ENCODE results near the gene TRA2B.

- TF ChIP-seq CTCF (IDR thresholded peaks at IDR 0.05): no peak
- peak in 1 of 2 donors; percentile 37 for TF ChIP-seq POLR2A (IDR thresholded peaks at IDR 0.05)
- no peak for TF ChIP-seq POLR2AphosphoS5 (IDR thresholded peaks at IDR 0.05)
- TF ChIP-seq EP300 (IDR thresholded peaks at IDR 0.05): no peak
Observed at GRCh38 chr3:185959609-185960521, 22.1 kb upstream of the TRA2B start.

All from gastroesophageal sphincter (tissue), 3 donors.